GM06990 (cell line): ENCODE data around the gene ANTKMT.

ENCODE experiments used
- DNase-seq: peaks from one replicate; pipeline ENCODE4 v3.0.0-alpha.2; 2011; ENCODE audit not compliant: insufficient read length; ENCODE audit errors: extremely low read depth
- H3K27me3 ChIP-seq: replicated peaks from 2 replicates; pipeline ENCODE4 v1.6.0; 2011; ENCODE audit warnings: low read length; ENCODE audit not compliant: control insufficient read depth, insufficient read depth
- H3K36me3 ChIP-seq: 2 replicates; pipeline ENCODE4 v1.5.1; 2011; ENCODE audit warnings: low read length; ENCODE audit not compliant: control insufficient read depth, insufficient read depth
- H3K4me3 ChIP-seq: replicated peaks from 2 replicates; pipeline ENCODE4 v1.5.1; 2011; ENCODE audit warnings: low read depth, mild to moderate bottlenecking, control low read depth, low read length
- CTCF ChIP-seq: IDR thresholded peaks from 2 replicates; pipeline ENCODE4 v1.5.1; 2011; ENCODE audit warnings: low read length, control low read depth, mild to moderate bottlenecking, inconsistent platforms; ENCODE audit not compliant: insufficient read depth, poor library complexity, severe bottlenecking

ANTKMT gene

GRCh38 chr16:754656-755055 is 33.7 kb downstream of the ANTKMT start:
- no peak for TF ChIP-seq CTCF
- no peak for DNase-seq
- Histone ChIP-seq H3K27me3 (no peaks in the 10 kb centered on the region; the same call in 1 of the 2 replicates), H3K4me3 (no peak overlapping the region), H3K36me3 (no peaks in the 10 kb centered on the region)

- Histone ChIP-seq H3K4me3 (no peak overlapping the region), H3K36me3 (no peaks in the 10 kb centered on the region), H3K27me3 (no peaks in the 10 kb centered on the region; the same call in 1 of the 2 replicates)
- TF ChIP-seq CTCF, result no peak
- no peak for DNase-seq
Measured at GRCh38 chr16:756428-756827, 35.5 kb downstream of the ANTKMT start.

- H3K4me3 ChIP-seq, result no peak overlapping the region
- TF ChIP-seq CTCF, result no peak
- H3K36me3 ChIP-seq, result no peaks in the 10 kb centered on the region
- H3K27me3 ChIP-seq, result no peaks in the 10 kb centered on the region
- DNase-seq, result no peak
Measured at GRCh38 chr16:759110-759910, 38.4 kb downstream of the ANTKMT start.

- TF ChIP-seq CTCF, result no peak
- H3K27me3 ChIP-seq, result no peaks in the 10 kb centered on the region
- no peaks in the 10 kb centered on the region for H3K36me3 ChIP-seq
- peak; percentile 9 for DNase-seq
- H3K4me3 ChIP-seq, result no peak overlapping the region
Measured at GRCh38 chr16:760065-760464, 39.1 kb downstream of the ANTKMT start.

- DNase-seq, result no peak
- TF ChIP-seq CTCF, result no peak
- no peaks in the 10 kb centered on the region for H3K27me3 ChIP-seq
- H3K4me3 ChIP-seq, result no peak within 1 kb of the TSS
- no peaks in the 10 kb centered on the region for H3K36me3 ChIP-seq
Measured at GRCh38 chr16:760545-761343, 39.8 kb downstream of the ANTKMT start, which contains the start of gene MSLN. Gene MSLN, plus strand, starts transcription at chr16:760734. Its CDS starts 1,947 bp downstream, at chr16:762681.
